Ishikawa (cell line): ENCODE data around the gene RPL28.

ENCODE experiments used
- CEBPB ChIP-seq: IDR thresholded peaks from 2 replicates; pipeline ENCODE4 v1.6.1; 2012
- CREB1 ChIP-seq: IDR thresholded peaks from 2 replicates; pipeline ENCODE4 v1.6.1; 2012; ENCODE audit warnings: low read depth
- EGR1 ChIP-seq: IDR thresholded peaks from 2 replicates; pipeline ENCODE4 v1.6.1; 2012
- EP300 ChIP-seq: IDR thresholded peaks from 2 replicates; pipeline ENCODE4 v1.6.1; 2012; ENCODE audit warnings: borderline replicate concordance
- FOXM1 ChIP-seq: IDR thresholded peaks from 2 replicates; pipeline ENCODE4 v1.6.1; 2012; ENCODE audit warnings: low read depth, borderline replicate concordance
- MAX ChIP-seq: IDR thresholded peaks from 2 replicates; pipeline ENCODE4 v1.6.1; 2012
- NFIC ChIP-seq: IDR thresholded peaks from 2 replicates; pipeline ENCODE4 v1.6.1; 2012
- RAD21 ChIP-seq: IDR thresholded peaks from 2 replicates; pipeline ENCODE4 v1.6.1; 2012; ENCODE audit warnings: low read depth
- REST ChIP-seq: IDR thresholded peaks from 2 replicates; pipeline ENCODE4 v1.6.1; 2012; ENCODE audit warnings: low read depth, mild to moderate bottlenecking
- TAF1 ChIP-seq: IDR thresholded peaks from 2 replicates; pipeline ENCODE4 v1.6.1; 2012; ENCODE audit warnings: low read depth, mild to moderate bottlenecking
- TCF12 ChIP-seq: IDR thresholded peaks from 2 replicates; pipeline ENCODE4 v1.6.1; 2012; ENCODE audit warnings: low read depth
- TEAD4 ChIP-seq: IDR thresholded peaks from 2 replicates; pipeline ENCODE4 v1.6.1; 2012
- USF1 ChIP-seq: IDR thresholded peaks from 2 replicates; pipeline ENCODE4 v1.6.1; 2012
- YY1 ChIP-seq: IDR thresholded peaks from 2 replicates; pipeline ENCODE4 v1.6.1; 2012; ENCODE audit warnings: low read depth
- ZBTB7A ChIP-seq: IDR thresholded peaks from 2 replicates; pipeline ENCODE4 v1.6.1; 2012; ENCODE audit warnings: low read depth

RPL28 gene

GRCh38 chr19:55410168-55410567 lies 24.4 kb downstream of the RPL28 start:
- no peak for TF ChIP-seq YY1
- no peak for TF ChIP-seq CREB1
- no peak for TF ChIP-seq TCF12
- TF ChIP-seq MAX: no peak
- no peak for TF ChIP-seq RAD21
- no peak for TF ChIP-seq ZBTB7A
- no peak for TF ChIP-seq NFIC
- no peak for TF ChIP-seq TEAD4
- TF ChIP-seq CEBPB: no peak

- TF ChIP-seq CEBPB: no peak
- peak; percentile 71 for TF ChIP-seq MAX
- peak; percentile 93 for TF ChIP-seq RAD21
These were observed 32.5 kb downstream of the RPL28 start for GRCh38 chr19:55418185-55418584.

- TF ChIP-seq TAF1: no peak
- no peak for TF ChIP-seq CEBPB
- TF ChIP-seq MAX: no peak
- no peak for TF ChIP-seq REST
- no peak for TF ChIP-seq EP300
- TF ChIP-seq TEAD4: no peak
- TF ChIP-seq CREB1: no peak
- TF ChIP-seq RAD21: no peak
- TF ChIP-seq USF1: no peak
- no peak for TF ChIP-seq FOXM1
- no peak for TF ChIP-seq TCF12
- TF ChIP-seq NFIC: no peak
- TF ChIP-seq YY1: no peak
These were observed 33.4 kb downstream of the RPL28 start for GRCh38 chr19:55419103-55419502.

GRCh38 chr19:55419624-55420236 lies 34.0 kb downstream of the RPL28 start:
- TF ChIP-seq CREB1 (no peak), NFIC (no peak), EGR1 (no peak), CEBPB (no peak), USF1 (no peak), RAD21 (no peak), TCF12 (no peak), TAF1 (no peak), MAX (no peak), ZBTB7A (no peak), FOXM1 (no peak)

GRCh38 chr19:55423225-55424005 lies 37.7 kb downstream of the RPL28 start:
- TF ChIP-seq REST (no peak), NFIC (no peak), ZBTB7A (no peak), TEAD4 (no peak), TCF12 (no peak), FOXM1 (no peak), RAD21 (no peak), CEBPB (no peak), EGR1 (no peak), CREB1 (no peak), YY1 (no peak), USF1 (no peak), MAX (no peak), TAF1 (no peak), EP300 (no peak)
